SHP77 (cell line): ENCODE measurements around the gene LEMD2.

Experiments
- DNase-seq, 2 experiments: peaks; one replicate each; lab custom pipeline; 2025; lab: John Stamatoyannopoulos, UW

The LEMD2 gene

GRCh38 chr6:33721508-33721907 is 67.4 kb downstream of the LEMD2 start:
- DNase-seq: no peak
